H1 (cell line): ENCODE results near the gene MBNL1. TPM values are rescaled to one million over a fixed set of nuclear protein-coding genes. Genes with fewer than 3 reads are reported as not detected.

ENCODE experiments used
- CTCF ChIA-PET: fragments of 300-600 bp; sonication (Branson Sonifier 250); formaldehyde crosslinking; loops from one replicate; lab custom pipeline; 2021; ENCODE audit not compliant: partially characterized antibody; lab: Charles Lee
- POLR2A ChIA-PET: fragments of 300-600 bp; sonication (Branson Sonifier 250); formaldehyde crosslinking; loops from one replicate; lab custom pipeline; 2021; ENCODE audit warnings: inconsistent platforms; ENCODE audit not compliant: partially characterized antibody; lab: Charles Lee
- DNase-seq, 2 experiments: peaks; one replicate each; pipeline versions ENCODE4 v3.0.0 to v3.0.0-alpha.2; 2010 to 2022; ENCODE audit warnings: low spot score in 2 of 2, low read depth in 1 of 2, mixed read lengths in 1 of 2
- FAIRE-seq: peaks from 2 replicates; lab custom pipeline; 2011; peaks lifted over from hg19 to GRCh38; lab: Jason Lieb, UNC
- H2AFZ ChIP-seq: 2 replicates; pipeline ENCODE4 v1.8.1; 2012; ENCODE audit warnings: low read length, inconsistent platforms
- H2AK5ac ChIP-seq: 2 replicates; pipeline ENCODE4 v1.6.1; 2013; ENCODE audit warnings: low read depth, low read length
- H2BK120ac ChIP-seq: replicated peaks from 2 replicates; pipeline ENCODE3; 2013; ENCODE audit warnings: low read depth, low read length, inconsistent platforms
- H2BK12ac ChIP-seq: 2 replicates; pipeline ENCODE4 v1.6.1; 2013; ENCODE audit warnings: low read depth, low read length
- H2BK15ac ChIP-seq: 2 replicates; pipeline ENCODE4 v1.6.1; 2013; ENCODE audit warnings: low read length
- H2BK20ac ChIP-seq: 2 replicates; pipeline ENCODE4 v1.6.1; 2013; ENCODE audit warnings: low read length
- H2BK5ac ChIP-seq: 2 replicates; pipeline ENCODE4 v1.6.1; 2013; ENCODE audit warnings: low read depth, low read length
- H3K14ac ChIP-seq: 2 replicates; pipeline ENCODE4 v1.6.1; 2013; ENCODE audit warnings: inconsistent platforms; ENCODE audit not compliant: insufficient read length
- H3K18ac ChIP-seq: 2 replicates; pipeline ENCODE4 v1.6.1; 2013; ENCODE audit warnings: low read length; ENCODE audit errors: extremely low read depth
- H3K23ac ChIP-seq: 2 replicates; pipeline ENCODE4 v1.6.1; 2013; ENCODE audit warnings: inconsistent platforms; ENCODE audit not compliant: insufficient read length
- H3K23me2 ChIP-seq: 2 replicates; pipeline ENCODE4 v1.6.1; 2013; ENCODE audit warnings: low read depth, low read length
- H3K27ac ChIP-seq: 2 replicates; pipeline ENCODE4 v1.6.1; 2011; ENCODE audit warnings: low read depth, low read length, inconsistent platforms
- H3K27me3 ChIP-seq, 4 experiments: replicated peaks in 1 of 4; 1 replicate in 1 of 4; 2 replicates in 3 of 4; pipeline versions ENCODE4 v1.6.1 to v1.8.1; 2011 to 2013; ENCODE audit warnings: low read length in 3 of 4, mild to moderate bottlenecking in 3 of 4, inconsistent platforms in 2 of 4, mixed read lengths in 2 of 4, moderate library complexity in 1 of 4; ENCODE audit not compliant: control insufficient read depth in 3 of 4, insufficient read depth in 3 of 4; ENCODE audit errors: extremely low read depth in 1 of 4
- H3K36me3 ChIP-seq, 4 experiments: 2 replicates each; pipeline versions ENCODE4 v1.6.1 to v1.8.1; 2011 to 2013; ENCODE audit warnings: mild to moderate bottlenecking in 4 of 4, low read length in 3 of 4, moderate library complexity in 2 of 4, control low read depth in 1 of 4, inconsistent platforms in 1 of 4; ENCODE audit not compliant: insufficient read depth in 4 of 4, control insufficient read depth in 2 of 4
- H3K4ac ChIP-seq: replicated peaks from 2 replicates; pipeline ENCODE3; 2013; ENCODE audit warnings: low read length, low read depth, mixed read lengths, inconsistent platforms; ENCODE audit not compliant: insufficient read length
- H3K4me1 ChIP-seq, 4 experiments: replicated peaks in 1 of 4; 1 replicate in 1 of 4; 2 replicates in 3 of 4; pipeline versions ENCODE4 v1.6.1 to v1.8.1; 2011 to 2013; ENCODE audit warnings: low read length in 3 of 4, inconsistent platforms in 2 of 4, mixed read lengths in 1 of 4; ENCODE audit not compliant: insufficient read depth in 4 of 4, control insufficient read depth in 3 of 4
- H3K4me2 ChIP-seq, 2 experiments: 2 replicates each; pipeline versions ENCODE4 v1.6.1 to v1.8.1; 2011 to 2013; ENCODE audit warnings: low read depth in 2 of 2, low read length in 2 of 2, control low read depth in 1 of 2, inconsistent platforms in 1 of 2, mild to moderate bottlenecking in 1 of 2; ENCODE audit not compliant: insufficient read depth in 1 of 2
- H3K4me3 ChIP-seq, 4 experiments: fragments of 200-600, 300-600 bp in 1 of 4; sonication (generic), shearing (Covaris generic), sonication (Bioruptor Twin) in 1 of 4; 2 replicates each; pipeline versions ENCODE4 v1.5.1 to v1.8.1; 2011 to 2016; ENCODE audit warnings: low read length in 4 of 4, low read depth in 3 of 4, control low read depth in 2 of 4, inconsistent platforms in 2 of 4, mild to moderate bottlenecking in 2 of 4, mixed read lengths in 1 of 4, moderate library complexity in 1 of 4; ENCODE audit not compliant: insufficient read depth in 2 of 4; ENCODE audit errors: extremely low read depth in 1 of 4
- H3K56ac ChIP-seq: replicated peaks from 2 replicates; pipeline ENCODE3; 2013; ENCODE audit warnings: low read depth, mild to moderate bottlenecking, mixed read lengths, low read length, inconsistent platforms; ENCODE audit not compliant: insufficient read length
- H3K79me1 ChIP-seq: 2 replicates; pipeline ENCODE4 v1.6.1; 2013; ENCODE audit warnings: low read depth, low read length, control low read depth
- H3K79me2 ChIP-seq, 2 experiments: 2 replicates each; pipeline versions ENCODE4 v1.6.1 to v1.8.1; 2012 to 2013; ENCODE audit warnings: low read length in 2 of 2, mild to moderate bottlenecking in 2 of 2, inconsistent platforms in 1 of 2; ENCODE audit not compliant: insufficient read depth in 2 of 2, control insufficient read depth in 1 of 2
- H3K9ac ChIP-seq, 4 experiments: replicated peaks in 1 of 4; 1 replicate in 1 of 4; 2 replicates in 3 of 4; pipeline versions ENCODE4 v1.6.1 to v1.8.1; 2011 to 2013; ENCODE audit warnings: low read depth in 3 of 4, low read length in 3 of 4, control low read depth in 2 of 4, mild to moderate bottlenecking in 2 of 4, moderate library complexity in 2 of 4, inconsistent platforms in 1 of 4; ENCODE audit errors: extremely low read depth in 1 of 4
- H3K9me3 ChIP-seq, 2 experiments: 2 replicates each; pipeline versions ENCODE4 v1.6.1 to v1.8.1; 2012 to 2013; ENCODE audit warnings: mild to moderate bottlenecking in 2 of 2, moderate library complexity in 2 of 2, control low read depth in 1 of 2, inconsistent platforms in 1 of 2, low read depth in 1 of 2, low read length in 1 of 2, mixed read lengths in 1 of 2; ENCODE audit not compliant: insufficient read depth in 2 of 2
- H4K20me1 ChIP-seq, 2 experiments: replicated peaks in 1 of 2; 2 replicates each; pipeline versions ENCODE3 to v1.8.1; 2011 to 2013; ENCODE audit warnings: inconsistent platforms in 2 of 2, low read length in 2 of 2, mild to moderate bottlenecking in 1 of 2; ENCODE audit not compliant: insufficient read depth in 2 of 2, control insufficient read depth in 1 of 2
- H4K5ac ChIP-seq: 2 replicates; pipeline ENCODE4 v1.6.1; 2013; ENCODE audit warnings: low read length, low read depth, mixed read lengths, inconsistent platforms; ENCODE audit not compliant: insufficient read length
- H4K8ac ChIP-seq: 2 replicates; pipeline ENCODE4 v1.8.0; 2013; ENCODE audit warnings: mild to moderate bottlenecking, moderate library complexity, low read length, inconsistent platforms; ENCODE audit not compliant: insufficient read depth; ENCODE audit errors: extremely low read depth
- H4K91ac ChIP-seq: replicated peaks from 2 replicates; pipeline ENCODE3; 2013; ENCODE audit warnings: low read length, mixed read lengths, inconsistent platforms; ENCODE audit not compliant: insufficient read length
- BRCA1 ChIP-seq: IDR thresholded peaks from 2 replicates; pipeline ENCODE4 v1.6.1; 2012; ENCODE audit warnings: low read depth, low read length, improper control_type of control experiment
- CBX8 ChIP-seq: fragments of 300-800, 300-1000 bp; sonication (generic); IDR thresholded peaks from 2 replicates; pipeline ENCODE4 v1.7.1; 2016; ENCODE audit warnings: low read depth, low read length, borderline replicate concordance
- CHD2 ChIP-seq: IDR thresholded peaks from 2 replicates; pipeline ENCODE4 v1.6.1; 2012; ENCODE audit warnings: low read length, improper control_type of control experiment
- CREB1 ChIP-seq: IDR thresholded peaks from 2 replicates; pipeline ENCODE4 v1.6.1; 2012; ENCODE audit warnings: inconsistent platforms
- CTBP2 ChIP-seq: IDR thresholded peaks from 2 replicates; pipeline ENCODE4 v1.7.0; 2011; ENCODE audit warnings: borderline replicate concordance, mild to moderate bottlenecking, moderate library complexity, mixed read lengths, low read length; ENCODE audit not compliant: insufficient read depth, insufficient read length
- KDM1A ChIP-seq: fragments of 200-600, 300-600 bp; sonication (generic); IDR thresholded peaks from 2 replicates; pipeline ENCODE4 v1.7.1; 2016; ENCODE audit warnings: mild to moderate bottlenecking, low read length, borderline replicate concordance
- KDM4A ChIP-seq: IDR thresholded peaks from one replicate; pipeline ENCODE4 v1.7.1; 2012; ENCODE audit warnings: low read depth, mild to moderate bottlenecking, moderate library complexity, low read length, inconsistent platforms; ENCODE audit not compliant: severe bottlenecking
- MAX ChIP-seq: IDR thresholded peaks from 2 replicates; pipeline ENCODE4 v1.6.1; 2012; ENCODE audit warnings: inconsistent platforms
- RAD21 ChIP-seq, 2 experiments: IDR thresholded peaks in 1 of 2; conservative IDR thresholded peaks in 1 of 2; 2 replicates each; pipeline ENCODE4 v1.6.1; 2011; ENCODE audit warnings: low read depth in 2 of 2, low read length in 2 of 2, improper control_type of control experiment in 1 of 2, inconsistent platforms in 1 of 2, mild to moderate bottlenecking in 1 of 2, moderate library complexity in 1 of 2
- RFX5 ChIP-seq: IDR thresholded peaks from 2 replicates; pipeline ENCODE4 v1.6.1; 2011; ENCODE audit warnings: low read depth, low read length, improper control_type of control experiment, borderline replicate concordance
- RXRA ChIP-seq: IDR thresholded peaks from 2 replicates; pipeline ENCODE4 v1.6.1; 2011; ENCODE audit warnings: low read depth, mild to moderate bottlenecking, low read length, moderate library complexity; ENCODE audit not compliant: insufficient read depth
- SIN3A ChIP-seq, 2 experiments: IDR thresholded peaks in 1 of 2; conservative IDR thresholded peaks in 1 of 2; 2 replicates each; pipeline ENCODE4 v1.6.1; 2011 to 2012; ENCODE audit warnings: low read length in 2 of 2, improper control_type of control experiment in 1 of 2, low read depth in 1 of 2, mild to moderate bottlenecking in 1 of 2
- SIRT6 ChIP-seq: IDR thresholded peaks from one replicate; pipeline ENCODE4 v1.7.1; 2012; ENCODE audit warnings: low read length, inconsistent platforms
- TBP ChIP-seq: IDR thresholded peaks from 2 replicates; pipeline ENCODE4 v1.6.1; 2011; ENCODE audit warnings: low read depth, low read length, improper control_type of control experiment
- WGBS, 2 experiments: shearing (Covaris generic) in 1 of 2; methylation state at CpG; one replicate each; pipeline versions ENCODE4 v1.1.6 to v1.1.7; 2013 to 2015; ENCODE audit warnings: low lambda C conversion rate in 2 of 2, mixed read lengths in 2 of 2, inconsistent platforms in 1 of 2, low coverage in 1 of 2, missing lambda C conversion rate in 1 of 2; ENCODE audit not compliant: insufficient replicate concordance in 2 of 2, insufficient coverage in 1 of 2, insufficient read length in 1 of 2; ENCODE audit errors: extremely low coverage in 1 of 2, missing lambda C conversion rate in 1 of 2; 5-methylcytosine and 5-hydroxymethylcytosine counted together
- polyA plus RNA-seq, 7 experiments: library from polyadenylated mRNA; depleted of rRNA in 3 of 7; stranded (reverse) in 5 of 7; unstranded in 2 of 7; fragments of >200 nt in 5 of 7; fragments of 200-250 nt in 2 of 7; gene quantifications; 1 replicate in 5 of 7; 2 replicates in 1 of 7; 4 replicates in 1 of 7; pipeline versions ENCODE4 v1.2.1 to v1.2.3, GENCODE V29; 2011 to 2013; ENCODE audit warnings: missing spikeins in 2 of 7, mixed read lengths in 2 of 7
- total RNA-seq: library from RNA; stranded (reverse); fragmentation: NEBNext Ultra II Directional; extraction: Animal tissue kit (Norgen Biotek cat#: 25700); gene quantifications from 2 replicates; pipeline ENCODE4 v1.2.1, GENCODE V29; 2021

MBNL1 gene
- total and polyA plus RNA-seq, 2 of the 8 experiments (the other 6 are each of a cell fraction or from before 2014, with no cell fraction given), result 5.0 to 16.4 TPM

- no peaks in the 10 kb centered on the region for H3K27me3 ChIP-seq
- no peak overlapping the region for H3K4ac ChIP-seq
- H2AK5ac ChIP-seq, result no peak overlapping the region
- ChIA-PET CTCF (interaction anchor here (0.8 to 1.2 kb wide), 2 partner anchors 15 to 186 kb away, joined by 3 to 6 read pairs; no protein-coding TSS in a partner anchor), POLR2A (no interaction called here)
- H3K23ac ChIP-seq, result no peak overlapping the region
- H2BK12ac ChIP-seq, result no peak overlapping the region
- H4K20me1 ChIP-seq, result peaks cover 0 to 3% of the 10 kb centered on the region in 2 experiments
- no peak overlapping the region for H2BK20ac ChIP-seq
- no peak overlapping the region for H4K91ac ChIP-seq
- no peak overlapping the region for H2BK5ac ChIP-seq
- H3K23me2 ChIP-seq, result no peaks in the 10 kb centered on the region; the same call in 1 of the 2 replicates
- no peak overlapping the region for H2BK120ac ChIP-seq
- no peak overlapping the region for H3K9ac ChIP-seq
- FAIRE-seq, result no peak
- no peak overlapping the region for H4K8ac ChIP-seq
- no peaks in the 10 kb centered on the region for H3K4me1 ChIP-seq
- no peak overlapping the region for H2AFZ ChIP-seq
- no peak overlapping the region for H2BK15ac ChIP-seq
- WGBS, 2 experiments, result 97% methylated on average over 3 of the region's 3 CpGs; no CpG with 5 or more reads in 1 of the 2 experiments
- no peak overlapping the region for H3K4me3 ChIP-seq
- H3K79me2 ChIP-seq, result no peaks in the 10 kb centered on the region
- no peak overlapping the region for H3K56ac ChIP-seq
- DNase-seq, result no peak
- H3K18ac ChIP-seq, result no peak overlapping the region
- H3K4me2 ChIP-seq, result no peak overlapping the region
- H4K5ac ChIP-seq, result no peak overlapping the region
- H3K14ac ChIP-seq, result no peak overlapping the region
- no peaks in the 10 kb centered on the region for H3K9me3 ChIP-seq
- no peaks in the 10 kb centered on the region for H3K36me3 ChIP-seq
- H3K79me1 ChIP-seq, result no peaks in the 10 kb centered on the region
- no peak overlapping the region for H3K27ac ChIP-seq
- TF ChIP-seq MAX, result no peak
- TF ChIP-seq BRCA1, result no peak
- TF ChIP-seq SIRT6, result no peak
- no peak for TF ChIP-seq CBX8
- no peak for TF ChIP-seq KDM4A
- no peak for TF ChIP-seq TBP
- TF ChIP-seq SIN3A (conservative IDR thresholded peaks at IDR 0.05 in 1 of 2, IDR thresholded peaks at IDR 0.05 in 1 of 2; ENCODE audit: low read depth in 1 of 2, low read length in 2 of 2), result no peak
- TF ChIP-seq CREB1, result no peak
- TF ChIP-seq RXRA, result no peak
- no peak for TF ChIP-seq CHD2
- no peak for TF ChIP-seq KDM1A
- TF ChIP-seq RFX5, result no peak
- TF ChIP-seq CTBP2, result no peak
- TF ChIP-seq RAD21 (IDR thresholded peaks at IDR 0.05 in 1 of 2, conservative IDR thresholded peaks at IDR 0.05 in 1 of 2; ENCODE audit: low read depth in 2 of 2, low read length in 2 of 2), result no peak
Measured at GRCh38 chr3:152428577-152428976, 159.8 kb downstream of the MBNL1 start.
